ENCODE results near the gene CDK19. TPM values are rescaled to one million over a fixed set of nuclear protein-coding genes. Genes with fewer than 3 reads are reported as not detected.
A peak's percentile ranks its signal among the peaks of the same experiment; 100 is the strongest.

The CDK19 gene
- total and polyA plus RNA-seq, 2 experiments from 2014 or later = 5.6 to 11.1 TPM

DNA sequence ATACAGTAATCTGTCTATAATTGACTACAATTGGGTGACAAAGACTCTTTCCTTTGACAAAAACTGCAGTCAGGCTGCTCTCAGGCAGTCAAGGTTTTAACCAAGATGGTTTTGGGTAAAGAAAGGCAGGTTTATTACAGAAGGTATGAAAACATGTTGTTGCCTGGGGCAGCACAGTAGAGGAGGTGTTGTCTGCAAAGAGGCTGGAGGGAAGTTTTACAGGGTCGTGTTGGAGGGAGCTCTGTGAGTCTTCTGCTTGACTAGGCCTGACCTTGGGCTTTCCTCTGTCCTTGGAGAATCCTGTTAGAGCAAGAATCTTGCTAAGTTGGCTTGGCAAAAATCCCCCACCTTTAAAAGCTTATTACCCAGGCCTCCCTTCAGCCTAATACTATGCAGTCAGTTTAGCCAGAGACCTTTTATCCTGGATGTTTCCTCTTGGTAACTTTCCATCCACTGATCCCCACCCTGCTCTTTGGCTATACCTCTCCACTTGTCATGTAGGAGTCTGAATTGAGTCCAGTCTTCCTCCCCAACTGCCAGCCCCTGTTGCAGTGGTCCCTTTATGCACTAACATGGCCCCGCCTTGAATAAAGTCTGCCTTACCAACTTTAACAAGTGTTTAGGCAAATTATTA is 195.9 kb downstream of the CDK19 start:
- TF ChIP-seq, protein P1, sequence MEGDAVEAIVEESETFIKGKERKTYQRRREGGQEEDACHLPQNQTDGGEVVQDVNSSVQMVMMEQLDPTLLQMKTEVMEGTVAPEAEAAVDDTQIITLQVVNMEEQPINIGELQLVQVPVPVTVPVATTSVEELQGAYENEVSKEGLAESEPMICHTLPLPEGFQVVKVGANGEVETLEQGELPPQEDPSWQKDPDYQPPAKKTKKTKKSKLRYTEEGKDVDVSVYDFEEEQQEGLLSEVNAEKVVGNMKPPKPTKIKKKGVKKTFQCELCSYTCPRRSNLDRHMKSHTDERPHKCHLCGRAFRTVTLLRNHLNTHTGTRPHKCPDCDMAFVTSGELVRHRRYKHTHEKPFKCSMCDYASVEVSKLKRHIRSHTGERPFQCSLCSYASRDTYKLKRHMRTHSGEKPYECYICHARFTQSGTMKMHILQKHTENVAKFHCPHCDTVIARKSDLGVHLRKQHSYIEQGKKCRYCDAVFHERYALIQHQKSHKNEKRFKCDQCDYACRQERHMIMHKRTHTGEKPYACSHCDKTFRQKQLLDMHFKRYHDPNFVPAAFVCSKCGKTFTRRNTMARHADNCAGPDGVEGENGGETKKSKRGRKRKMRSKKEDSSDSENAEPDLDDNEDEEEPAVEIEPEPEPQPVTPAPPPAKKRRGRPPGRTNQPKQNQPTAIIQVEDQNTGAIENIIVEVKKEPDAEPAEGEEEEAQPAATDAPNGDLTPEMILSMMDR (IDR thresholded peaks at IDR 0.05; ENCODE audit: low read depth, low read length) = no peak
- Histone ChIP-seq H3K27me3 (no peaks in the 10 kb centered on the region), H3K9me3 (ENCODE audit: low read depth) (no peaks in the 10 kb centered on the region), H3K4me1 (ENCODE audit: low read depth) (peaks cover 16% of the 10 kb centered on the region), H3K4me3 (no peak overlapping the region), H3K36me3 (no peaks in the 10 kb centered on the region), H3K27ac (peak overlapping the region; percentile 38)
- no peak for DNase-seq (ENCODE audit: low read depth in 1 of 2, low spot score in 1 of 2)

DNA sequence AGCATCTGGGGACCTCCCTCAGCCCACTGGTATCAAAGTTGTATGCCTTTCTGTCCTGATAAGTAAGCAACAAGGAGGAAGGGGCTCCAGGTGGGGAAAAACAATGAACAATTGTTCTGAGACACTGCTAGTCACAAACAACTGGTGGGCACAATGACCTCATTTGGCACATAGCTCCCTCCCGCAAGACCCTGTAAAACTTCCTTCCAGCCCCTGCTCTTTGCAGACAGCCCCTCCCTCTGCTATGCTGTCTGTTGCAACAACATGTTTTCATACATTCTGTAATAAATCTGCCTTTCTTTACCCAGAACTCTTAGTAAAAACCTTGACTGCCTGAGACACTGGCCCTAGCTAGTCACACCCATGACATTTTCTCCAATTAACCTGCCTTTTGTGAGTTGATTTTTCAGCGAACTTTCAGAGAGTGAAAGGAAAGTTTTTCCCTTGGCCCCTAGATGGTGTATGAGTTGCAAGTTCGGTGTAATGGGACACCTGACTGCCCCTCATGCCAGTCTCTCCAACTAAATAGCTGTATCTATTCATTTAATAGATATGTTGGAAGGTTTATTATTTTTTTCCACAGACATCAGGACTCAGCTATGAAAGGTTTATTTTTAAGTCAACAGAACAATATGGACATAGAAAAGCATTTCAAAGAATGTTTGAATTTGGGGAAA is 196.5 kb downstream of the CDK19 start:
- peak overlapping the region; percentile 38 for H3K27ac ChIP-seq
- H3K4me1 ChIP-seq (ENCODE audit: low read depth) = peaks cover 16% of the 10 kb centered on the region
- H3K4me3 ChIP-seq = no peak overlapping the region
- peak in 1 of 2 donors; percentile 28 for DNase-seq (ENCODE audit: low read depth in 1 of 2, low spot score in 1 of 2)
- no peaks in the 10 kb centered on the region for H3K27me3 ChIP-seq
- peaks cover 2% of the 10 kb centered on the region for H3K36me3 ChIP-seq
- no peaks in the 10 kb centered on the region for H3K9me3 ChIP-seq (ENCODE audit: low read depth)
- TF ChIP-seq, protein P1 (IDR thresholded peaks at IDR 0.05; ENCODE audit: low read depth, low read length) = peak; percentile 15

DNA sequence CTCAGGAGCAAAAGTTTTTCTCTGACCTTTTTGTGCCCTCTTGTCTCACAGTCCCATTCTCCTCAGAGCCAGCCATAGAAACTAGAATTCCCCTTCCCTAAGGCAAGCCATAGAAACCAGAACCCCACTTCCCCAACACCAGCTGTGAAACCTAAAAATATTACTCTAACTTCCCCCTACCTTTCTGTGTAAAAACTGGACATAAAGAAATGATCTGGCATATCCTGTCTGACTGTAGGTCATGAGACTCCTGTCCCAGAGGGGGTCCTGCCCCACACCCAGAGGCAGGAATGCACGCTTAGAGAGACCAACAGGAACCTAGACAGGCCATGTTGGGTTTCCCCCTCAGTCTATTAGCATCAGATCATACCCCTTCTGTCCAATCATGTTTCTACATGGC is 198.2 kb downstream of the CDK19 start:
- Histone ChIP-seq H3K27ac (no peak overlapping the region), H3K4me1 (ENCODE audit: low read depth) (peaks cover 6% of the 10 kb centered on the region), H3K4me3 (no peak overlapping the region), H3K9me3 (ENCODE audit: low read depth) (no peaks in the 10 kb centered on the region), H3K27me3 (no peaks in the 10 kb centered on the region), H3K36me3 (peaks cover 5% of the 10 kb centered on the region)
- TF ChIP-seq, protein P1 (IDR thresholded peaks at IDR 0.05; ENCODE audit: low read depth, low read length) = no peak
- DNase-seq (ENCODE audit: low read depth in 1 of 2, low spot score in 1 of 2) = no peak

DNA sequence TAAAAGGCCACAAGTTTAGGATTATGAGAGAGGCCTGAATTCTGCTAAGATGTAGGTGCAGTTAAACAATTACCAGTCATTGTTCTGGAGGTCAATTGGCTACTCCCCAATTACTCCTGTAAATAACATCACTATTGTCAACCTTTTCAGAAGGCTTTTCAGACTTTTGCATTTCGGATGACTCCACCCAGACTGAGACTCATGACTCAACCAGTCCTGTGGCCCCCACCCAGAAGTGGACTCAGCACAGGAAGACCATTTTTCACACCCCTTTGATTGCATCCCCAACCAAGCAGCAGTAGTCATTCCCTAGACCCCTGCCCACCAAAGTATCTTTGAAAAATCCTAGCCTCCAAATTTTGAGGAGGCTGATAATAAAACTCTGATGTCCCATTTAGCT is 199.5 kb downstream of the CDK19 start:
- TF ChIP-seq, protein P1 (IDR thresholded peaks at IDR 0.05; ENCODE audit: low read depth, low read length) = no peak
- peaks cover 5% of the 10 kb centered on the region for H3K36me3 ChIP-seq
- no peaks in the 10 kb centered on the region for H3K27me3 ChIP-seq
- peaks cover 6% of the 10 kb centered on the region for H3K4me1 ChIP-seq (ENCODE audit: low read depth)
- no peak for DNase-seq (ENCODE audit: low read depth in 1 of 2, low spot score in 1 of 2)
- H3K9me3 ChIP-seq (ENCODE audit: low read depth) = no peaks in the 10 kb centered on the region
- H3K27ac ChIP-seq = no peak overlapping the region
- no peak overlapping the region for H3K4me3 ChIP-seq

DNA sequence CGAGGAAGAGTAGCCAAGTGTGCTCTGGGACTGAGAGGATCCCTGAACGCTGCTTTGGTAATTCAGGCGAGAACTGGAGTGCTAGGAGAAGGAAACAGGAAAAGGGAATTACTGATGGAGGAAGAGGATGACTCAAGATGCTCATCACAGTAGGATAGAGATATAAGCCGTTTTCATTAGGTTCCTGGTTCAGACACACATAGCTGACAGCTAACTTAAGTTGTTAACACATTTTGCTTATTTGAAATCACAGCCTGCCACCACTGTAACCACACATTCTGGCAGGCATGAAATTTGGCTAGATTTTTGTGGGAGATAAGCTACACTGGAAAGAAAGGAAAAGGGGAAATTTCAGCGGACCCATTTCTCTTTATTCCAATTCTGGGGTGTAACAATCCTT is 200.7 kb downstream of the CDK19 start:
- no peak overlapping the region for H3K4me3 ChIP-seq
- no peak overlapping the region for H3K27ac ChIP-seq
- no peaks in the 10 kb centered on the region for H3K9me3 ChIP-seq (ENCODE audit: low read depth)
- H3K36me3 ChIP-seq = peaks cover 5% of the 10 kb centered on the region
- TF ChIP-seq, protein P1 (IDR thresholded peaks at IDR 0.05; ENCODE audit: low read depth, low read length) = no peak
- no peaks in the 10 kb centered on the region for H3K4me1 ChIP-seq (ENCODE audit: low read depth)
- no peaks in the 10 kb centered on the region for H3K27me3 ChIP-seq
- DNase-seq (ENCODE audit: low read depth in 1 of 2, low spot score in 1 of 2) = no peak

Data from cardiac muscle cell (in vitro differentiated cells and primary cell).